WTC11 (cell line): ENCODE data around the gene PRKG2. TPM values are rescaled to one million over a fixed set of nuclear protein-coding genes. Genes with fewer than 3 reads are reported as not detected.

Source experiments
- ATAC-seq: fragments of 200-7000 bp; cut with Tn5 transposase; 2 replicates; pipeline ENCODE4 v1.10.0; 2021; ENCODE audit warnings: mild to moderate bottlenecking, moderate library complexity
- CTCF ChIA-PET: fragments of 300-600 bp; sonication (Branson Sonifier 250); formaldehyde crosslinking; loops from one replicate; lab custom pipeline; 2021; ENCODE audit warnings: antibody characterized with exemption; lab: Charles Lee
- POLR2A ChIA-PET: fragments of 350-600 bp; sonication (Branson Sonifier 250); formaldehyde crosslinking; loops from one replicate; lab custom pipeline; 2021; ENCODE audit warnings: antibody characterized with exemption; lab: Charles Lee
- DNase-seq: peaks from one replicate; pipeline ENCODE4 v3.0.0; 2021; ENCODE audit warnings: low spot score
- H3K27ac Mint-ChIP-seq: 2 replicates; pipeline ENCODE4 v1.8.0; 2021; ENCODE audit warnings: mixed read lengths
- H3K27me3 Mint-ChIP-seq: 2 replicates; pipeline ENCODE4 v1.8.0; 2021; ENCODE audit warnings: low read depth, mild to moderate bottlenecking, moderate library complexity, mixed read lengths
- H3K36me3 Mint-ChIP-seq: 2 replicates; pipeline ENCODE4 v1.8.0; 2021; ENCODE audit warnings: mixed read lengths
- H3K4me1 Mint-ChIP-seq: 2 replicates; pipeline ENCODE4 v1.8.0; 2022; ENCODE audit warnings: mixed read lengths
- H3K4me3 Mint-ChIP-seq: 2 replicates; pipeline ENCODE4 v1.8.0; 2021; ENCODE audit warnings: mild to moderate bottlenecking, moderate library complexity, mixed read lengths
- H3K9me3 Mint-ChIP-seq: 2 replicates; pipeline ENCODE4 v1.8.0; 2021; ENCODE audit warnings: mixed read lengths
- AR ChIP-seq: fragments of 250-450 bp; sonication (Bioruptor Pico); IDR thresholded peaks from 2 replicates; pipeline ENCODE4 v1.9.0; 2021; ENCODE audit warnings: mild to moderate bottlenecking
- ARID4B ChIP-seq: sonication (generic); formaldehyde crosslinking; IDR thresholded peaks from 2 replicates; pipeline ENCODE4 v1.8.0; 2023; ENCODE audit warnings: missing genetic modification reagents, mild to moderate bottlenecking, borderline replicate concordance
- ATF3 ChIP-seq: sonication (generic); formaldehyde crosslinking; conservative IDR thresholded peaks from 2 replicates; pipeline ENCODE4 v1.8.1; 2022; ENCODE audit warnings: mild to moderate bottlenecking, missing genetic modification reagents
- CREB1 ChIP-seq: sonication (generic); formaldehyde crosslinking; IDR thresholded peaks from 2 replicates; pipeline ENCODE4 v1.8.0; 2023; ENCODE audit warnings: mild to moderate bottlenecking, missing genetic modification reagents
- CTCF ChIP-seq: fragments of 200-600 bp; IDR thresholded peaks from 2 replicates; pipeline ENCODE4 v1.8.0; 2022; ENCODE audit warnings: antibody characterized with exemption
- E2F5 ChIP-seq: sonication (generic); formaldehyde crosslinking; IDR thresholded peaks from 2 replicates; pipeline ENCODE4 v1.8.1; 2022; ENCODE audit warnings: mild to moderate bottlenecking, moderate library complexity, missing genetic modification reagents
- ELF4 ChIP-seq: sonication (generic); formaldehyde crosslinking; IDR thresholded peaks from 2 replicates; pipeline ENCODE4 v1.8.1; 2022; ENCODE audit warnings: low read depth, mild to moderate bottlenecking, moderate library complexity, missing genetic modification reagents
- ERG ChIP-seq: fragments of 250-450 bp; sonication (Bioruptor Pico); IDR thresholded peaks from 2 replicates; pipeline ENCODE4 v1.8.0; 2021; ENCODE audit warnings: mild to moderate bottlenecking
- FOXK1 ChIP-seq: sonication (generic); formaldehyde crosslinking; IDR thresholded peaks from 2 replicates; pipeline ENCODE4 v1.8.0; 2022; ENCODE audit warnings: mild to moderate bottlenecking, moderate library complexity, missing genetic modification reagents
- FOXP4 ChIP-seq: sonication (generic); formaldehyde crosslinking; IDR thresholded peaks from 2 replicates; pipeline ENCODE4 v1.8.0; 2022; ENCODE audit warnings: mild to moderate bottlenecking, missing genetic modification reagents
- GRHL2 ChIP-seq: fragments of 250-450 bp; sonication (Bioruptor Pico); IDR thresholded peaks from 2 replicates; pipeline ENCODE4 v1.8.0; 2022; ENCODE audit warnings: mild to moderate bottlenecking, moderate library complexity; ENCODE audit not compliant: insufficient replicate concordance, severe bottlenecking
- HMGA2 ChIP-seq: fragments of 250-450 bp; sonication (Bioruptor Pico); IDR thresholded peaks from 2 replicates; pipeline ENCODE4 v1.4.0; 2021; ENCODE audit warnings: mild to moderate bottlenecking, moderate library complexity
- IRF1 ChIP-seq: sonication (generic); formaldehyde crosslinking; IDR thresholded peaks from 2 replicates; pipeline ENCODE4 v1.8.0; 2023; ENCODE audit warnings: missing genetic modification reagents
- JAZF1 ChIP-seq: fragments of 250-450 bp; sonication (Bioruptor Pico); IDR thresholded peaks from 2 replicates; pipeline ENCODE4 v1.9.0; 2021; ENCODE audit warnings: moderate library complexity, mild to moderate bottlenecking, inconsistent platforms
- JUN ChIP-seq: sonication (generic); formaldehyde crosslinking; IDR thresholded peaks from 2 replicates; pipeline ENCODE4 v1.8.0; 2023; ENCODE audit warnings: mild to moderate bottlenecking, missing genetic modification reagents
- MYBL2 ChIP-seq: sonication (generic); formaldehyde crosslinking; IDR thresholded peaks from 2 replicates; pipeline ENCODE4 v1.8.1; 2023; ENCODE audit warnings: mild to moderate bottlenecking, moderate library complexity, missing genetic modification reagents
- RORB ChIP-seq: fragments of 250-450 bp; sonication (Bioruptor Pico); IDR thresholded peaks from 2 replicates; pipeline ENCODE4 v1.9.0; 2021; ENCODE audit warnings: mild to moderate bottlenecking
- TEAD1 ChIP-seq: sonication (generic); formaldehyde crosslinking; IDR thresholded peaks from 2 replicates; pipeline ENCODE4 v1.8.0; 2022; ENCODE audit warnings: mild to moderate bottlenecking, missing genetic modification reagents
- TP53 ChIP-seq: sonication (generic); formaldehyde crosslinking; IDR thresholded peaks from 2 replicates; pipeline ENCODE4 v1.8.1; 2023; ENCODE audit warnings: mild to moderate bottlenecking, missing genetic modification reagents
- ZNF138 ChIP-seq: sonication (generic); formaldehyde crosslinking; conservative IDR thresholded peaks from 2 replicates; pipeline ENCODE4 v1.8.1; 2022; ENCODE audit warnings: mild to moderate bottlenecking, moderate library complexity, missing genetic modification reagents
- ZNF219 ChIP-seq: sonication (generic); formaldehyde crosslinking; IDR thresholded peaks from 2 replicates; pipeline ENCODE4 v1.8.0; 2023; ENCODE audit warnings: missing genetic modification reagents, mild to moderate bottlenecking, borderline replicate concordance
- ZNF232 ChIP-seq: sonication (generic); formaldehyde crosslinking; IDR thresholded peaks from 2 replicates; pipeline ENCODE4 v1.8.0; 2022; ENCODE audit warnings: mild to moderate bottlenecking, missing genetic modification reagents
- ZNF423 ChIP-seq: fragments of 250-450 bp; sonication (Bioruptor Pico); IDR thresholded peaks from 2 replicates; pipeline ENCODE4 v2.1.2; 2022; ENCODE audit warnings: mild to moderate bottlenecking, moderate library complexity
- total RNA-seq: library from RNA; stranded (reverse); gene quantifications from 3 replicates; pipeline ENCODE4 v1.2.3, GENCODE V29; 2021

PRKG2 gene
- total RNA-seq, 1 experiment from 2014 or later, result 2.7 TPM

- ChIA-PET CTCF (interaction anchor here (0.9 kb wide), 1 partner anchor 221 kb away, joined by 3 read pairs; no protein-coding TSS in a partner anchor), POLR2A (no interaction called here)
- peaks cover 15% of the 10 kb centered on the region for H3K4me1 Mint-ChIP-seq
- peaks cover 13% of the 10 kb centered on the region for H3K36me3 Mint-ChIP-seq
- ATAC-seq (peak; percentile 85), DNase-seq (peak; percentile 48)
- peaks cover 37% of the 10 kb centered on the region for H3K9me3 Mint-ChIP-seq
- H3K27ac Mint-ChIP-seq, result no peak overlapping the region
- H3K27me3 Mint-ChIP-seq, result no peaks in the 10 kb centered on the region; the same call in 1 of the 2 replicates
- peak overlapping the region; percentile 16; the same call in 1 of the 2 replicates for H3K4me3 Mint-ChIP-seq
- TF ChIP-seq FOXP4 (CRISPR knock-in tag) (no peak), ZNF138 (CRISPR knock-in tag) (no peak), CREB1 (CRISPR knock-in tag) (no peak), TEAD1 (no peak), FOXK1 (CRISPR knock-in tag) (no peak), ELF4 (no peak), TP53 (CRISPR knock-in tag) (no peak), AR (CRISPR knock-in tag) (no peak), JUN (CRISPR knock-in tag) (no peak), ZNF423 (CRISPR knock-in tag) (no peak), ZNF232 (CRISPR knock-in tag) (no peak), CTCF (no peak), RORB (no peak), GRHL2 (no peak), E2F5 (CRISPR knock-in tag) (no peak)
Measured at GRCh38 chr4:81130569-81130968, 84.5 kb downstream of the PRKG2 start.

- H3K4me3 Mint-ChIP-seq, result no peak overlapping the region
- 0 out of 2 replicates have a peak, but pooled peaks cover 4% of the 10 kb centered on the region for H3K36me3 Mint-ChIP-seq
- no peak overlapping the region for H3K27ac Mint-ChIP-seq
- H3K27me3 Mint-ChIP-seq, result no peaks in the 10 kb centered on the region
- H3K9me3 Mint-ChIP-seq, result peaks cover 9% of the 10 kb centered on the region
- ChIA-PET POLR2A (no interaction called here), CTCF (no interaction called here)
- peaks cover 10% of the 10 kb centered on the region for H3K4me1 Mint-ChIP-seq
- DNase-seq (no peak), ATAC-seq (no peak)
- TF ChIP-seq JAZF1 (CRISPR knock-in tag) (no peak), ZNF423 (CRISPR knock-in tag) (no peak), HMGA2 (CRISPR knock-in tag) (no peak), ERG (CRISPR knock-in tag) (no peak), ARID4B (no peak), ZNF219 (no peak), ATF3 (CRISPR knock-in tag) (no peak), CREB1 (CRISPR knock-in tag) (no peak), MYBL2 (CRISPR knock-in tag) (no peak), IRF1 (CRISPR knock-in tag) (no peak)
Measured at GRCh38 chr4:81120055-81120454, 95.0 kb downstream of the PRKG2 start.
